ENCODE results near the gene PAQR8. TPM values are rescaled to one million over a fixed set of nuclear protein-coding genes. Genes with fewer than 3 reads are reported as not detected.
A peak's percentile ranks its signal among the peaks of the same experiment; 100 is the strongest.

The PAQR8 gene
- total RNA-seq, 1 experiment from 2014 or later, result 8.7 TPM

- Histone ChIP-seq H3K4me3 (ENCODE audit: low read depth, low read length) (peak overlapping the region; percentile 93), H3K4me1 (peaks cover 26% of the 10 kb centered on the region), H3K27me3 (replicated peaks; ENCODE audit: control insufficient read depth, insufficient read depth, low read length) (no peaks in the 10 kb centered on the region), H3K9me3 (no peaks in the 10 kb centered on the region), H3K36me3 (ENCODE audit: control insufficient read depth, insufficient read depth, low read length) (no peaks in the 10 kb centered on the region; the same call in 1 of the 2 replicates)
- Mint-ChIP-seq H3K9me3 (ENCODE audit: unreplicated experiment) (no peaks in the 10 kb centered on the region), H3K27me3 (ENCODE audit: insufficient read depth, unreplicated experiment) (no peaks in the 10 kb centered on the region), H3K36me3 (ENCODE audit: insufficient read depth, unreplicated experiment) (peaks cover 12% of the 10 kb centered on the region), H3K4me1 (ENCODE audit: low read depth, unreplicated experiment) (peaks cover 4% of the 10 kb centered on the region), H3K27ac (ENCODE audit: unreplicated experiment) (peak overlapping the region; percentile 75), H3K4me3 (ENCODE audit: unreplicated experiment) (peak overlapping the region; percentile 74)
- TF ChIP-seq, protein P1, sequence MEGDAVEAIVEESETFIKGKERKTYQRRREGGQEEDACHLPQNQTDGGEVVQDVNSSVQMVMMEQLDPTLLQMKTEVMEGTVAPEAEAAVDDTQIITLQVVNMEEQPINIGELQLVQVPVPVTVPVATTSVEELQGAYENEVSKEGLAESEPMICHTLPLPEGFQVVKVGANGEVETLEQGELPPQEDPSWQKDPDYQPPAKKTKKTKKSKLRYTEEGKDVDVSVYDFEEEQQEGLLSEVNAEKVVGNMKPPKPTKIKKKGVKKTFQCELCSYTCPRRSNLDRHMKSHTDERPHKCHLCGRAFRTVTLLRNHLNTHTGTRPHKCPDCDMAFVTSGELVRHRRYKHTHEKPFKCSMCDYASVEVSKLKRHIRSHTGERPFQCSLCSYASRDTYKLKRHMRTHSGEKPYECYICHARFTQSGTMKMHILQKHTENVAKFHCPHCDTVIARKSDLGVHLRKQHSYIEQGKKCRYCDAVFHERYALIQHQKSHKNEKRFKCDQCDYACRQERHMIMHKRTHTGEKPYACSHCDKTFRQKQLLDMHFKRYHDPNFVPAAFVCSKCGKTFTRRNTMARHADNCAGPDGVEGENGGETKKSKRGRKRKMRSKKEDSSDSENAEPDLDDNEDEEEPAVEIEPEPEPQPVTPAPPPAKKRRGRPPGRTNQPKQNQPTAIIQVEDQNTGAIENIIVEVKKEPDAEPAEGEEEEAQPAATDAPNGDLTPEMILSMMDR (IDR thresholded peaks at IDR 0.05; ENCODE audit: insufficient read depth in 1 of 2, low read depth in 1 of 2, low read length in 1 of 2, severe bottlenecking in 1 of 2, unreplicated experiment in 1 of 2), result no peak
- intact Hi-C loops (cut with micrococcal nuclease; ENCODE audit: unreplicated experiment), result loop anchor here (1.0 to 5.0 kb wide), 3 partner anchors 11 to 61 kb away; no protein-coding TSS in a partner anchor
- ChIA-PET CTCF (interaction anchor here (0.9 to 1.2 kb wide), 2 partner anchors 11 to 79 kb away, joined by 3 to 4 read pairs; partner anchors contain the start of gene MCM3), POLR2A (interaction anchor here (0.6 to 2.2 kb wide), 2 partner anchors 44 to 79 kb away, joined by 5 to 8 read pairs; partner anchors contain the start of gene MCM3)
- BruUV-seq (replicated peaks), result no TSS peak
- no peak for DNase-seq
Observed at GRCh38 chr6:52363228-52363867, 1.4 kb downstream of the PAQR8 start.

- BruUV-seq (replicated peaks), result TSS peak; percentile 7
- ChIA-PET POLR2A (interaction anchor here (0.6 kb wide), 1 partner anchor 59 kb away, joined by 7 read pairs; no protein-coding TSS in a partner anchor), CTCF (interaction anchor here (1.2 kb wide), 1 partner anchor 80 kb away, joined by 3 read pairs; the partner anchor contains the start of gene MCM3)
- Mint-ChIP-seq H3K27me3 (ENCODE audit: insufficient read depth, unreplicated experiment) (no peaks in the 10 kb centered on the region), H3K27ac (ENCODE audit: unreplicated experiment) (no peak overlapping the region), H3K4me3 (ENCODE audit: unreplicated experiment) (no peak overlapping the region), H3K9me3 (ENCODE audit: unreplicated experiment) (no peaks in the 10 kb centered on the region), H3K4me1 (ENCODE audit: low read depth, unreplicated experiment) (peaks cover 4% of the 10 kb centered on the region), H3K36me3 (ENCODE audit: insufficient read depth, unreplicated experiment) (peaks cover 12% of the 10 kb centered on the region)
- Histone ChIP-seq H3K4me1 (peaks cover 26% of the 10 kb centered on the region), H3K27me3 (replicated peaks; ENCODE audit: control insufficient read depth, insufficient read depth, low read length) (no peaks in the 10 kb centered on the region), H3K36me3 (ENCODE audit: control insufficient read depth, insufficient read depth, low read length) (no peaks in the 10 kb centered on the region; the same call in 1 of the 2 replicates), H3K4me3 (ENCODE audit: low read depth, low read length) (no peak overlapping the region), H3K9me3 (no peaks in the 10 kb centered on the region)
- DNase-seq, result no peak
- intact Hi-C loops (cut with micrococcal nuclease; ENCODE audit: unreplicated experiment), result loop anchor here (5.0 kb wide), 2 partner anchors 33 to 62 kb away; no protein-coding TSS in a partner anchor
- TF ChIP-seq, protein P1 (IDR thresholded peaks at IDR 0.05; ENCODE audit: insufficient read depth in 1 of 2, low read depth in 1 of 2, low read length in 1 of 2, severe bottlenecking in 1 of 2, unreplicated experiment in 1 of 2), result no peak
Observed at GRCh38 chr6:52364480-52365166, 2.7 kb downstream of the PAQR8 start.

GRCh38 chr6:52365317-52365716, 3.4 kb downstream of the PAQR8 start:
- no peak overlapping the region for H3K27ac Mint-ChIP-seq (ENCODE audit: unreplicated experiment)
- no peaks in the 10 kb centered on the region for H3K9me3 Mint-ChIP-seq (ENCODE audit: unreplicated experiment)
- Histone ChIP-seq H3K36me3 (ENCODE audit: control insufficient read depth, insufficient read depth, low read length) (no peaks in the 10 kb centered on the region; the same call in 1 of the 2 replicates), H3K4me1 (peaks cover 20% of the 10 kb centered on the region), H3K9me3 (no peaks in the 10 kb centered on the region), H3K4me3 (ENCODE audit: low read depth, low read length) (no peak overlapping the region), H3K27me3 (replicated peaks; ENCODE audit: control insufficient read depth, insufficient read depth, low read length) (no peaks in the 10 kb centered on the region)
- ChIA-PET POLR2A (interaction anchor here (0.6 kb wide), 1 partner anchor 58 kb away, joined by 7 read pairs; no protein-coding TSS in a partner anchor), CTCF (no interaction called here)
- TF ChIP-seq, protein P1 (IDR thresholded peaks at IDR 0.05; ENCODE audit: insufficient read depth in 1 of 2, low read depth in 1 of 2, low read length in 1 of 2, severe bottlenecking in 1 of 2, unreplicated experiment in 1 of 2), result no peak
- H3K4me1 Mint-ChIP-seq (ENCODE audit: low read depth, unreplicated experiment), result peaks cover 4% of the 10 kb centered on the region
- H3K36me3 Mint-ChIP-seq (ENCODE audit: insufficient read depth, unreplicated experiment), result peaks cover 12% of the 10 kb centered on the region
- no peaks in the 10 kb centered on the region for H3K27me3 Mint-ChIP-seq (ENCODE audit: insufficient read depth, unreplicated experiment)
- BruUV-seq (replicated peaks), result no TSS peak
- intact Hi-C loops (cut with micrococcal nuclease; ENCODE audit: unreplicated experiment), result no loop called here
- H3K4me3 Mint-ChIP-seq (ENCODE audit: unreplicated experiment), result no peak overlapping the region
- no peak for DNase-seq

Data from Caco-2 (cell line).